Measurements from ENCODE around the gene ZNF775.

The ZNF775 gene

DNA sequence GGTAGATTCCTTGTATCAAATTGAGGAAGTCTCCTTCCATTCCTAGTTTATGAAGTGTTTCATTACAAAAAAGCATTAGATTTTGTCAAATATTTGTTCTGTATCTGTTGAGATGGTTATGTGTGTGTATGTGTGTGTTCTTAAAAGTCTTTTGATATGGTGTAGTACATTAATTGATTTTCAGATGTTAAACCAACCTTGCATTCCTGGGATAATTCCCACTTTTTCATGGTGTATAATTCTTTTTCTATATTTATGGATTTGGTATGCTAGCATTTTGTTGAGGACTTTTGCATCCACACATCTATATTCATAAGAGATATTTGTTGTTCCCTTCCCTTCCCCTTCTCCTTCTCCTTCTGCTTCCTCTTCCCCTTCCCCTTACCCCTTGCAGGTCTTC lies 62.4 kb downstream of the ZNF775 start:
- DNase-seq (ENCODE audit: low spot score) = no peak

DNA sequence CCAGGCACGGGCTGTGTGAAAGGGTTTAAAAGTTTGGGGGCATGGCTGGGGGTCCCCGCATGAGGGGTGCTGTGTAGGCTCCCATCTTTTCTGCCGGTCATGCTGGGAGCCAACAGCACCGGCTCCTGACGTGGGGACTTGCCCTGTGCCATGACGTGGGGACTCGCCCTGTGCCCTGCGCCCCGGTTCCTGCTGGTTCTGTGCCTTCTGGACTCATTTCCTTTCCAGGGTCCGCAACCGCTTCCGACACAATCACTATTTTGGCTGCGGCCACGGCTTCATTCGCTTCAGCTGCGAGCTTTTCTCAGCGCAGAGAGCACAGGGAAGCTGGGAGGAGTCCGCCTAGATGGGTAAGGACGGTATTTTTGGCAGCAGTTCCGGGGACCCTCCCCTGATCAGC lies 63.7 kb downstream of the ZNF775 start:
- DNase-seq (ENCODE audit: low spot score) = no peak

DNA sequence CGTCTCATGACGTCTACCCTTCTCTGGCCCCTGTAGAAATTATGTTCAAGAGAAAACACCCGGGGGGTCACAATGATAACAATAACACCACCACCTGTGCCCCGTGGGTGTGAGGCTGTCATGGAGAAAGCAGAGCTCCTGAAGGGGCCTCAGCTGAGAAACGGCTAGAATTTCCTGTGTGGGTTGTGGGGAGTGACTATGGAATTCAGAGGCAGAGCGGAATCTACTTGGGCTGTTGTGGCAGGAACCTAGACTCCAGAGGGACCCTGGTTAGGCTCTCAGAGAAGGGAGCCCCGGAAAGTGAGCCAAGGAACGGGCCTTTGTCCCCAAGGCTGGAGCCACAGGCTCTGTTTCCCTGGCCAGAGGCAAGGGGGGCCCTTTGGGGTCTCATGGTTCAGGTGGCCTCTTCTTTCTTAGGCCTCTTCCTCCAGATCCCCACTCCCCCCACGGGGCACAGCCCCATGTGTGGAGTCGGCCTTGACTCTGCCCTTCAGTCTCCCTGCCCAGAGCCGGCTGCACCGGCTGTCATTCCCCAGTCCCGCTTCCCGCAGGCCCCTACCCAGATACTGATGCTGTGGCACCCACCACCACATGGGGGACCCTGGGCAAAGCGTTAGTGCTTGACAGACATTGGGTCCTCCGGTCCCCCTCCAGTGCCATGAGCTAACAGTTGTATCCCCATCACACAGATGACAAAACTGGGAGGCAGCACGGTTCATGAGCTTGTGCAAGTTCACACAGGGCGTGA lies 64.8 kb downstream of the ZNF775 start:
- DNase-seq (ENCODE audit: low spot score) = no peak

DNA sequence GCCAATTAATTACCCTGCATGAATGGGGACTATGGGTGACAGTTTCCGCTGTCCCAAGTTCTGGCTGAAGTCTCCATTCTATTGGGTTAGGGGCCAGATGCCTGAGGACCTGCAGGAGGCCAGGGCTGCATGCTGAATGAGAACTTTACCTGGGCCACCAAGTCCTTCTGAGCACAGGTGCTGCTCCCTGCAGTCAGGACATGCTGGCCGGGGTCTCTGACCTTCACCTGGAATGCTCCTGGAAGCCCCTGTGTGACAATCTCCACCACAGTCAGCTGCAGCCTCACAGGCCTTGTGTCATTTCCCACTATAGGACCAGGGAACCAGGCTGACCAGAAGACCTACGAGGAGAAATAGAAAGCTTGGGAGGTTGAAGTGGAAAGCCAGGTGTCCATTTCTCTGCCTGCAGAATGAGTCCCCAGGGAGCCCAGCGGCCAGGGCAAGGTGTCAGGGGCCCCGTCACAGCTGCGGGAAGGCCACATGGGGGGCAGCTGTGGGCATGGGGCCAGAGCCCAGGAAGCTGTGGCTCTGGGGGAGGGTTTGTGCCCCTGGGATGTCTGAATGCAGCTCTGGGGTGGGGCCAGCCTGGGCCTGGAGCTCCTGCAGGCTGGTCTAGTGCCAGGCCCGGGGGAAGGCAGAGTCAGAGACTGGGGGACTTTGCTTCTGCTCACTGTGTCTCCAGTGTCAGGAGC lies 65.7 kb downstream of the ZNF775 start:
- no peak for DNase-seq (ENCODE audit: low spot score)

DNA sequence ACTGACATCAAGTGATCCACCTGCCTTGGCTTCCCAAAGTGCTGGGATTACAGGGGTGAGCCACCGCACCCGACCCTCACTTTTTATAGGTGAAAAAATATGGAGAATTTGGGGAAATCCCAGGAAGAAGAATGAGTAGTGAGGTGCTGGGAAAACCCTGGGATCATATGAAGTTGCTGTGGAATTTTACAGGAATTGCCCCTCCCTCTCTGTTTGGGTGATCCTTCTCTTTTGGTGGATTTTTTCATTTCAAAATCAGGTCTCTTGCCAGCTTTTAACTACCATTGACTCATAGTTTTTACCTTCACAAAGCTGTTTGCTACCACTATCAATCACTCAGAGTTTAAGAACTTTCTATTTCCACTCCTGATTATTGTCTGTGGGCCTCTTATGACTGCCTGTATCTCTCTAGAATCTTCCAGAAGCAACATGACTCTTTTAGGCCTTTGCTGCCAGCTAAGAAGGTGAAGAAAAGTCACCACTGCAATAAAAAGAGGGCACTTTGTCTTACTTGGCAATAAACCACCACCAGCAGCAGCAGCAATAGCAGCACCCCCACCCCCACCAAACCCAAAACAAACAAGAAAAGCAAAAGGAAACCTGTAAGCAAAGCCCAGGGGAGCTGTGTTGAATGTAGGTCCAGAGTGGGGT lies 67.3 kb downstream of the ZNF775 start:
- no peak for DNase-seq (ENCODE audit: low spot score)
